ENCODE results near the gene BEAN1. TPM values are rescaled to one million over a fixed set of nuclear protein-coding genes. Genes with fewer than 3 reads are reported as not detected.

The BEAN1 gene
- total and polyA plus RNA-seq, 9 of the 15 experiments (the other 6 are each of a cell fraction or from before 2014, with no cell fraction given), result not detected

DNA sequence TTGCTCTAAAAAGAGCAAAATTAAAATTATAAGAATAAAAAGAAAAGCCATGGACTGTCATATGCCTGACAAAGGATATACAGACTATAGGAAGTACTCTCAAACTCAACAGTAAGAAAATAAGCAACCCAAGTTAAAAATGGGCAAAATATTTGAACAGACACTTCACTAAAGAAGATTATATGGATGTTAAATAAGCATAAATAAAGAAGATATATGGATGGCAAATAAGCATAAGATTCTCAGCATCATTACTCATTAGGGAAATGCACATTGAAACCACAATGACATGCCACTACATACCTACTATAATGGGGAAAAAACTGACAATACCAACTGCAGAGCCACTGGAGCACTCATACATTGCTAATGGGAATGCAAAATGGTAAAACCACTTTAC is 14.9 kb upstream of the BEAN1 start:
- TF ChIP-seq, protein P1, sequence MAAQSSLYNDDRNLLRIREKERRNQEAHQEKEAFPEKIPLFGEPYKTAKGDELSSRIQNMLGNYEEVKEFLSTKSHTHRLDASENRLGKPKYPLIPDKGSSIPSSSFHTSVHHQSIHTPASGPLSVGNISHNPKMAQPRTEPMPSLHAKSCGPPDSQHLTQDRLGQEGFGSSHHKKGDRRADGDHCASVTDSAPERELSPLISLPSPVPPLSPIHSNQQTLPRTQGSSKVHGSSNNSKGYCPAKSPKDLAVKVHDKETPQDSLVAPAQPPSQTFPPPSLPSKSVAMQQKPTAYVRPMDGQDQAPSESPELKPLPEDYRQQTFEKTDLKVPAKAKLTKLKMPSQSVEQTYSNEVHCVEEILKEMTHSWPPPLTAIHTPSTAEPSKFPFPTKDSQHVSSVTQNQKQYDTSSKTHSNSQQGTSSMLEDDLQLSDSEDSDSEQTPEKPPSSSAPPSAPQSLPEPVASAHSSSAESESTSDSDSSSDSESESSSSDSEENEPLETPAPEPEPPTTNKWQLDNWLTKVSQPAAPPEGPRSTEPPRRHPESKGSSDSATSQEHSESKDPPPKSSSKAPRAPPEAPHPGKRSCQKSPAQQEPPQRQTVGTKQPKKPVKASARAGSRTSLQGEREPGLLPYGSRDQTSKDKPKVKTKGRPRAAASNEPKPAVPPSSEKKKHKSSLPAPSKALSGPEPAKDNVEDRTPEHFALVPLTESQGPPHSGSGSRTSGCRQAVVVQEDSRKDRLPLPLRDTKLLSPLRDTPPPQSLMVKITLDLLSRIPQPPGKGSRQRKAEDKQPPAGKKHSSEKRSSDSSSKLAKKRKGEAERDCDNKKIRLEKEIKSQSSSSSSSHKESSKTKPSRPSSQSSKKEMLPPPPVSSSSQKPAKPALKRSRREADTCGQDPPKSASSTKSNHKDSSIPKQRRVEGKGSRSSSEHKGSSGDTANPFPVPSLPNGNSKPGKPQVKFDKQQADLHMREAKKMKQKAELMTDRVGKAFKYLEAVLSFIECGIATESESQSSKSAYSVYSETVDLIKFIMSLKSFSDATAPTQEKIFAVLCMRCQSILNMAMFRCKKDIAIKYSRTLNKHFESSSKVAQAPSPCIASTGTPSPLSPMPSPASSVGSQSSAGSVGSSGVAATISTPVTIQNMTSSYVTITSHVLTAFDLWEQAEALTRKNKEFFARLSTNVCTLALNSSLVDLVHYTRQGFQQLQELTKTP (IDR thresholded peaks at IDR 0.05; ENCODE audit: low read depth in 1 of 2, partially characterized antibody in 2 of 2), result peak in 1 of 2 experiments; percentile 95
- no peak for TF ChIP-seq JUN (IDR thresholded peaks at IDR 0.05; ENCODE audit: borderline replicate concordance, low read depth, low read length)
- no peak for TF ChIP-seq JUN (CRISPR knock-in tag; IDR thresholded peaks at IDR 0.05; ENCODE audit: borderline replicate concordance)
- TF ChIP-seq HMGN3 (IDR thresholded peaks at IDR 0.05; ENCODE audit: borderline replicate concordance, extremely low read depth, insufficient read length, low read depth, low read length), result no peak
- no peak for DNase-seq (ENCODE audit: extremely low read depth in 1 of 4, low spot score in 3 of 4)
- in situ Hi-C loops (cut with MboI), result no loop called here
- Histone ChIP-seq H3K9ac (ENCODE audit: insufficient read depth in 1 of 2, low read depth in 2 of 2, low read length in 2 of 2) (no peak overlapping the region), H3K9me3 (replicated peaks; ENCODE audit: control insufficient read depth, insufficient read depth, low read depth, low read length) (no peaks in the 10 kb centered on the region), H3K27me3 (ENCODE audit: control insufficient read depth in 2 of 2, insufficient read depth in 2 of 2, low read length in 2 of 2) (peaks cover 0 to 6% of the 10 kb centered on the region in 2 experiments; a peak in 1 of 5 replicates), H3K9me1 (ENCODE audit: control insufficient read depth, insufficient read depth, low read length) (no peaks in the 10 kb centered on the region), H2AFZ (ENCODE audit: low read depth, low read length) (no peak overlapping the region), H3K4me1 (replicated peaks in 1 of 2; ENCODE audit: control insufficient read depth in 2 of 2, insufficient read depth in 2 of 2, low read length in 2 of 2) (no peaks in the 10 kb centered on the region; a peak in 1 of 5 replicates), H4K20me1 (replicated peaks; ENCODE audit: control insufficient read depth, insufficient read depth, low read length) (no peaks in the 10 kb centered on the region), H3K4me3 (no peak overlapping the region), H3K79me2 (ENCODE audit: control insufficient read depth, insufficient read depth, low read length) (no peaks in the 10 kb centered on the region), H3K36me3 (ENCODE audit: control insufficient read depth, insufficient read depth, low read length) (no peaks in the 10 kb centered on the region), H3K4me2 (ENCODE audit: insufficient read depth, low read length) (no peak overlapping the region), H3K27ac (ENCODE audit: extremely low read depth, low read depth, low read length) (no peak overlapping the region)
- BruUV-seq (replicated peaks), result no TSS peak
- no peak for FAIRE-seq
- POLR2A ChIA-PET, result no interaction called here
- ATAC-seq, result no peak
- intact Hi-C loops (cut with micrococcal nuclease), result no loop called here
- CTCF ChIA-PET (ENCODE audit: low intra/inter-chr PET ratio), result no interaction called here

All from K562 (cell line).